Endothelial cell of umbilical vein (primary cell): ENCODE results near the gene ZMAT3. TPM values are rescaled to one million over a fixed set of nuclear protein-coding genes. Genes with fewer than 3 reads are reported as not detected.

ENCODE experiments used
- BruUV-seq: library from RNA; stranded (reverse); fragments of 400-500 nt; replicated peaks from 2 replicates; lab custom pipeline; 2021; lab: Mats Ljungman, UMichigan
- CTCF ChIA-PET: fragments of 300-600, 350-600 bp; sonication (Branson Sonifier 250); formaldehyde crosslinking; loops from one replicate; lab custom pipeline; 2021; ENCODE audit warnings: antibody characterized with exemption, inconsistent platforms; lab: Charles Lee
- POLR2A ChIA-PET: fragments of 300-600, 350-600 bp; sonication (Branson Sonifier 250); formaldehyde crosslinking; loops from one replicate; lab custom pipeline; 2021; ENCODE audit warnings: antibody characterized with exemption, inconsistent platforms; lab: Charles Lee
- DNase-seq: peaks from one replicate; pipeline ENCODE4 v3.0.0-alpha.2; 2011; ENCODE audit warnings: low read depth, low spot score
- FAIRE-seq: peaks from 2 replicates; lab custom pipeline; 2011; peaks lifted over from hg19 to GRCh38; lab: Jason Lieb, UNC
- H2AFZ ChIP-seq: 2 replicates; pipeline ENCODE4 v1.6.0; 2012; ENCODE audit warnings: low read depth, low read length, control low read depth, inconsistent platforms
- H3K27ac ChIP-seq: 2 replicates; pipeline ENCODE4 v1.5.1; 2011; ENCODE audit warnings: low read depth, mild to moderate bottlenecking, control low read depth, low read length, moderate library complexity; ENCODE audit not compliant: insufficient read depth
- H3K27me3 ChIP-seq, 2 experiments: 2 replicates each; pipeline versions ENCODE4 v1.6.0 to v1.6.1; 2011; ENCODE audit warnings: low read length in 2 of 2, mixed read lengths in 1 of 2; ENCODE audit not compliant: control insufficient read depth in 2 of 2, insufficient read depth in 2 of 2
- H3K36me3 ChIP-seq, 2 experiments: 2 replicates in 1 of 2; 3 replicates in 1 of 2; pipeline ENCODE4 v1.5.1; 2011; ENCODE audit warnings: low read length in 2 of 2, mild to moderate bottlenecking in 1 of 2, moderate library complexity in 1 of 2; ENCODE audit not compliant: control insufficient read depth in 2 of 2, insufficient read depth in 2 of 2; ENCODE audit errors: extremely low read depth in 1 of 2
- H3K4me1 ChIP-seq: 3 replicates; pipeline ENCODE4 v1.5.1; 2011; ENCODE audit warnings: mild to moderate bottlenecking, low read length; ENCODE audit not compliant: control insufficient read depth, insufficient read depth; ENCODE audit errors: extremely low read depth
- H3K4me2 ChIP-seq: 2 replicates; pipeline ENCODE4 v1.6.1; 2011; ENCODE audit warnings: low read length, control low read depth, mixed read lengths; ENCODE audit not compliant: insufficient read depth
- H3K4me3 ChIP-seq, 3 experiments: fragments of 200-600 bp in 1 of 3; sonication (generic), shearing (Covaris generic) in 1 of 3; replicated peaks in 1 of 3; 2 replicates each; pipeline ENCODE4 v1.5.1; 2011 to 2016; ENCODE audit warnings: control low read depth in 3 of 3, low read length in 3 of 3, mild to moderate bottlenecking in 2 of 3, inconsistent platforms in 1 of 3, low read depth in 1 of 3, moderate library complexity in 1 of 3; ENCODE audit not compliant: insufficient read depth in 1 of 3
- H3K79me2 ChIP-seq: 2 replicates; pipeline ENCODE4 v1.6.0; 2012; ENCODE audit warnings: low read length, inconsistent platforms; ENCODE audit not compliant: control insufficient read depth, insufficient read depth
- H3K9ac ChIP-seq: replicated peaks from 2 replicates; pipeline ENCODE3; 2011; ENCODE audit warnings: low read length, control low read depth; ENCODE audit not compliant: insufficient read depth; ENCODE audit errors: extremely low read depth
- H3K9me1 ChIP-seq: replicated peaks from 3 replicates; pipeline ENCODE4 v1.6.0; 2011; ENCODE audit warnings: mild to moderate bottlenecking, low read length; ENCODE audit not compliant: control insufficient read depth, insufficient read depth; ENCODE audit errors: extremely low read depth
- H3K9me3 ChIP-seq: replicated peaks from 2 replicates; pipeline ENCODE4 v1.5.1; 2012; ENCODE audit warnings: low read length, inconsistent platforms; ENCODE audit not compliant: control insufficient read depth, insufficient read depth
- H4K20me1 ChIP-seq: replicated peaks from 2 replicates; pipeline ENCODE3; 2011; ENCODE audit warnings: mild to moderate bottlenecking, low read length; ENCODE audit not compliant: control insufficient read depth, insufficient read depth; ENCODE audit errors: extremely low read depth
- CTCF ChIP-seq, 2 donors: IDR thresholded peaks; 1 replicate in 1 of 2; 2 replicates in 1 of 2; pipeline ENCODE4 v1.5.1; 2011; ENCODE audit warnings: low read length in 2 of 2, mild to moderate bottlenecking in 2 of 2, moderate library complexity in 2 of 2, control low read depth in 1 of 2, inconsistent platforms in 1 of 2, low read depth in 1 of 2; ENCODE audit not compliant: insufficient read depth in 1 of 2; ENCODE audit errors: extremely low read depth in 1 of 2
- EZH2 ChIP-seq: IDR thresholded peaks from 2 replicates; pipeline ENCODE4 v1.6.1; 2012; ENCODE audit warnings: borderline replicate concordance, low read depth, mild to moderate bottlenecking, moderate library complexity, low read length, inconsistent platforms; ENCODE audit not compliant: severe bottlenecking
- JUN ChIP-seq: IDR thresholded peaks from 2 replicates; pipeline ENCODE4 v1.6.1; 2011; ENCODE audit warnings: borderline replicate concordance, low read depth; ENCODE audit not compliant: insufficient read length, insufficient read depth
- MAX ChIP-seq: IDR thresholded peaks from 2 replicates; pipeline ENCODE4 v1.6.1; 2011; ENCODE audit not compliant: insufficient read depth, insufficient read length
- MYC ChIP-seq: IDR thresholded peaks from one replicate; pipeline ENCODE4 v1.6.1; 2011; ENCODE audit warnings: mild to moderate bottlenecking, low read depth, low read length
- POLR2A ChIP-seq: IDR thresholded peaks from 2 replicates; pipeline ENCODE4 v1.6.1; 2012; ENCODE audit warnings: low read depth, mild to moderate bottlenecking, control low read depth, low read length
- POLR2AphosphoS5 ChIP-seq: IDR thresholded peaks from 2 replicates; pipeline ENCODE4 v1.6.1; 2012; ENCODE audit warnings: low read depth, mild to moderate bottlenecking, control low read depth, low read length, moderate library complexity; ENCODE audit not compliant: insufficient read depth
- dilution Hi-C: fragments of 300-500 bp; cut with MboI; formaldehyde crosslinking; loops from one replicate; pipeline ENCODE4 v1.15.0; 2019; ENCODE audit warnings: low sequenced_read_pairs; ENCODE audit not compliant: extremely low pct_ligation_motif_present
- intact Hi-C: fragments of 100-400 bp; cut with micrococcal nuclease; formaldehyde crosslinking; loops from one replicate; pipeline ENCODE4 v1.10.0; 2022
- polyA plus RNA-seq, 4 experiments: library from polyadenylated mRNA; depleted of rRNA in 3 of 4; stranded (reverse) in 3 of 4; unstranded in 1 of 4; fragments of >200 nt; gene quantifications; 2 replicates each; pipeline versions ENCODE4 v1.2.1 to v1.2.3, GENCODE V29; 2011 to 2012; ENCODE audit warnings: missing spikeins in 1 of 4
- total RNA-seq: library from RNA; stranded (reverse); gene quantifications from 2 replicates; pipeline ENCODE4 v1.2.3, GENCODE V29; 2021

Gene ZMAT3
- total and polyA plus RNA-seq, 2 donors (not counting 3 experiments of a cell fraction or from before 2014, with no cell fraction given) = 13.2 to 33.1 TPM

- Histone ChIP-seq H3K4me3 (peak overlapping the region; percentile 18 to 53 (median 25)), H3K9ac (peak overlapping the region; percentile 46), H2AFZ (no peak overlapping the region), H3K9me3 (no peaks in the 10 kb centered on the region), H4K20me1 (no peaks in the 10 kb centered on the region), H3K79me2 (peaks cover 57% of the 10 kb centered on the region), H3K27me3 (no peaks in the 10 kb centered on the region), H3K27ac (peak overlapping the region; percentile 81), H3K9me1 (no peaks in the 10 kb centered on the region), H3K4me2 (peak overlapping the region; percentile 53), H3K4me1 (peaks cover 10% of the 10 kb centered on the region), H3K36me3 (peaks cover 3 to 4% of the 10 kb centered on the region in 2 experiments)
- DNase-seq (peak; percentile 76), FAIRE-seq (peak; percentile 70)
- TF ChIP-seq POLR2AphosphoS5 = peak; percentile 14
- no peak for TF ChIP-seq MYC
- CTCF ChIA-PET = interaction anchor here (1.0 to 2.2 kb wide), 11 partner anchors 8 to 633 kb away, joined by 3 to 23 read pairs (median 5); no protein-coding TSS in a partner anchor
- intact Hi-C loops = loop anchor here (1.0 to 2.0 kb wide), 3 partner anchors 55 to 493 kb away; partner anchors contain the start of gene ACTL6A
- POLR2A ChIA-PET = interaction anchor here (0.6 to 1.0 kb wide), 2 partner anchors 19 to 78 kb away, joined by 3 to 8 read pairs; partner anchors contain the start of gene PIK3CA
- dilution Hi-C loops = no loop called here
- no TSS peak for BruUV-seq
These were observed 1.7 kb downstream of the ZMAT3 start for GRCh38 chr3:179069762-179070390.

- Histone ChIP-seq H3K4me2 (peak overlapping the region; percentile 53), H3K79me2 (peaks cover 66% of the 10 kb centered on the region), H3K4me3 (peak overlapping the region in 2 of 3 experiments; percentile 18 to 53), H3K4me1 (peaks cover 10% of the 10 kb centered on the region), H3K9me1 (no peaks in the 10 kb centered on the region), H3K9me3 (no peaks in the 10 kb centered on the region), H2AFZ (no peak overlapping the region), H3K27me3 (no peaks in the 10 kb centered on the region), H3K36me3 (peaks cover 3 to 4% of the 10 kb centered on the region in 2 experiments), H4K20me1 (no peaks in the 10 kb centered on the region), H3K9ac (peak overlapping the region; percentile 46), H3K27ac (peak overlapping the region; percentile 81)
- no TSS peak for BruUV-seq
- no peak for FAIRE-seq
- intact Hi-C loops = loop anchor here (1.0 to 2.0 kb wide), 3 partner anchors 54 to 494 kb away; partner anchors contain the start of gene ACTL6A
- no peak for TF ChIP-seq MYC
- no peak for TF ChIP-seq EZH2
- TF ChIP-seq CTCF (IDR thresholded peaks at IDR 0.05; ENCODE audit: extremely low read depth in 1 of 2, insufficient read depth in 1 of 2, low read depth in 1 of 2, low read length in 2 of 2) = peak; percentile 20 to 25
- no peak for TF ChIP-seq POLR2AphosphoS5
- TF ChIP-seq JUN = no peak
- TF ChIP-seq POLR2A = no peak
- TF ChIP-seq MAX = no peak
- ChIA-PET POLR2A (interaction anchor here (0.6 kb wide), 1 partner anchor 18 kb away, joined by 3 read pairs; no protein-coding TSS in a partner anchor), CTCF (interaction anchor here (1.0 to 1.8 kb wide), 9 partner anchors 7 to 253 kb away, joined by 3 to 23 read pairs (median 5); no protein-coding TSS in a partner anchor)
- peak; percentile 42 for DNase-seq
- dilution Hi-C loops = no loop called here
These were observed 2.7 kb downstream of the ZMAT3 start for GRCh38 chr3:179068779-179069530.
